GM19468 (cell line): ENCODE results near the gene TMEM190.
"Not testable (repeated sequence)": the region's sequence is repeated elsewhere in the genome, so short reads cannot be mapped to it uniquely, and the experiment has no call there.

Experiments
- ATAC-seq: cut with Tn5 transposase; IDR thresholded peaks from one replicate; pipeline ENCODE4 v1.9.1; 2021; ENCODE audit warnings: mild to moderate bottlenecking, moderate library complexity, moderate number of reproducible peaks; ENCODE audit not compliant: unreplicated experiment; ENCODE audit errors: extremely low read depth

TMEM190 gene

GRCh38 chr19:55409179-55409578, 32.6 kb downstream of the TMEM190 start:
- not testable (repeated sequence) for ATAC-seq

GRCh38 chr19:55410168-55410567, 33.5 kb downstream of the TMEM190 start:
- no peak for ATAC-seq

- ATAC-seq, result no peak
These were observed 41.6 kb downstream of the TMEM190 start for GRCh38 chr19:55418185-55418584.

GRCh38 chr19:55419103-55419502, 42.5 kb downstream of the TMEM190 start:
- ATAC-seq, result no peak

- ATAC-seq, result no peak
These were observed 43.1 kb downstream of the TMEM190 start for GRCh38 chr19:55419624-55420236.

GRCh38 chr19:55421281-55421680, 44.7 kb downstream of the TMEM190 start:
- ATAC-seq, result not testable (repeated sequence)

GRCh38 chr19:55423225-55424005, 46.8 kb downstream of the TMEM190 start:
- ATAC-seq, result no peak

GRCh38 chr19:55424518-55424917, 47.9 kb downstream of the TMEM190 start:
- ATAC-seq, result no peak

GRCh38 chr19:55426042-55426441, 49.4 kb downstream of the TMEM190 start:
- no peak for ATAC-seq
